Osteoblast (primary cell): Measurements from ENCODE around the gene ECT2L. TPM values are rescaled to one million over a fixed set of nuclear protein-coding genes. Genes with fewer than 3 reads are reported as not detected.

Experiments
- DNase-seq: peaks from one replicate; pipeline ENCODE4 v3.0.0; 2011; ENCODE audit warnings: low spot score, mixed read lengths; ENCODE audit not compliant: insufficient read length; ENCODE audit errors: missing footprints
- H2AFZ ChIP-seq: 2 replicates; pipeline ENCODE4 v1.6.0; 2011; ENCODE audit warnings: mild to moderate bottlenecking, low read length
- H3K27ac ChIP-seq: 2 replicates; pipeline ENCODE4 v1.5.1; 2011; ENCODE audit warnings: mild to moderate bottlenecking, low read depth, low read length, moderate library complexity
- H3K27me3 ChIP-seq: 2 replicates; pipeline ENCODE4 v1.6.0; 2012; ENCODE audit warnings: mild to moderate bottlenecking, control low read depth, inconsistent platforms, low read length, moderate library complexity; ENCODE audit not compliant: insufficient read depth
- H3K36me3 ChIP-seq: 2 replicates; pipeline ENCODE4 v1.5.1; 2011; ENCODE audit warnings: mild to moderate bottlenecking, low read length, control low read depth, moderate library complexity; ENCODE audit not compliant: insufficient read depth
- H3K4me1 ChIP-seq: 2 replicates; pipeline ENCODE4 v1.5.1; 2011; ENCODE audit warnings: mild to moderate bottlenecking, low read length, control low read depth, moderate library complexity; ENCODE audit not compliant: insufficient read depth
- H3K4me2 ChIP-seq: 2 replicates; pipeline ENCODE4 v1.6.0; 2011; ENCODE audit warnings: mild to moderate bottlenecking, low read length; ENCODE audit not compliant: insufficient read depth
- H3K4me3 ChIP-seq: fragments of 200-600 bp; sonication (generic); 3 replicates; pipeline ENCODE4 v1.5.1; 2012; ENCODE audit warnings: mild to moderate bottlenecking, low read length, inconsistent platforms; ENCODE audit not compliant: insufficient read depth
- H3K79me2 ChIP-seq: 2 replicates; pipeline ENCODE4 v1.6.0; 2012; ENCODE audit warnings: mild to moderate bottlenecking, low read length, control low read depth, inconsistent platforms; ENCODE audit not compliant: insufficient read depth
- H3K9me3 ChIP-seq: 2 replicates; pipeline ENCODE4 v1.5.1; 2011; ENCODE audit warnings: low read depth, low read length, control low read depth
- H4K20me1 ChIP-seq: 2 replicates; pipeline ENCODE4 v1.6.0; 2012; ENCODE audit warnings: mild to moderate bottlenecking, low read length, control low read depth; ENCODE audit not compliant: insufficient read depth
- total RNA-seq: library from RNA; depleted of rRNA; stranded (reverse); fragments of >200 nt; gene quantifications from 2 replicates; pipeline ENCODE4 v1.2.3, GENCODE V29; 2012
- TF ChIP-seq, protein P1 (sequence below): IDR thresholded peaks from 2 replicates; pipeline ENCODE4 v1.5.1; 2011; ENCODE audit warnings: mild to moderate bottlenecking, low read depth, low read length, moderate library complexity; ENCODE audit errors: extremely low read depth

Gene ECT2L
- total RNA-seq, 1 donor, result under 0.01 TPM

DNA sequence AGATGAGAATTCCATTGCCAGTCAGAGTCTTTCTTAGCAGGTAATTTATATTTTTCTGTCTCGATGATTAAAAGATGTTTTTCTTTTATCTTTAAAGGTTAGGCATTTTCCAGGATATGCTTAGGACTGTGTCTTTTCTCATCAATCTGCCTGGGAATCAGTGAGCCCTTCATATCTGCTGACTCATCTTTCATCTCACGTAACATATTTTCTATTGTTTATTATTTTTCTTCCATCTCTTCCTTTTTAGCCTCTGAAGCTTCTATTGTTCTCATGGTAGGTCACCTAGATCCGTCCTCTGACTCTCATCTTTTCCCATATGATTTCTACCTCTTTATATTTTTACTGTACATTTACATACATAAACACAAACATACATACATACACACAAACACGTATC, 13.6 kb upstream of the ECT2L start:
- TF ChIP-seq, protein P1, sequence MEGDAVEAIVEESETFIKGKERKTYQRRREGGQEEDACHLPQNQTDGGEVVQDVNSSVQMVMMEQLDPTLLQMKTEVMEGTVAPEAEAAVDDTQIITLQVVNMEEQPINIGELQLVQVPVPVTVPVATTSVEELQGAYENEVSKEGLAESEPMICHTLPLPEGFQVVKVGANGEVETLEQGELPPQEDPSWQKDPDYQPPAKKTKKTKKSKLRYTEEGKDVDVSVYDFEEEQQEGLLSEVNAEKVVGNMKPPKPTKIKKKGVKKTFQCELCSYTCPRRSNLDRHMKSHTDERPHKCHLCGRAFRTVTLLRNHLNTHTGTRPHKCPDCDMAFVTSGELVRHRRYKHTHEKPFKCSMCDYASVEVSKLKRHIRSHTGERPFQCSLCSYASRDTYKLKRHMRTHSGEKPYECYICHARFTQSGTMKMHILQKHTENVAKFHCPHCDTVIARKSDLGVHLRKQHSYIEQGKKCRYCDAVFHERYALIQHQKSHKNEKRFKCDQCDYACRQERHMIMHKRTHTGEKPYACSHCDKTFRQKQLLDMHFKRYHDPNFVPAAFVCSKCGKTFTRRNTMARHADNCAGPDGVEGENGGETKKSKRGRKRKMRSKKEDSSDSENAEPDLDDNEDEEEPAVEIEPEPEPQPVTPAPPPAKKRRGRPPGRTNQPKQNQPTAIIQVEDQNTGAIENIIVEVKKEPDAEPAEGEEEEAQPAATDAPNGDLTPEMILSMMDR, result no peak
- H3K4me1 ChIP-seq, result no peaks in the 10 kb centered on the region
- H3K4me2 ChIP-seq, result no peak overlapping the region
- peaks cover 9% of the 10 kb centered on the region for H3K36me3 ChIP-seq
- H3K27ac ChIP-seq, result no peak overlapping the region
- H3K27me3 ChIP-seq, result no peaks in the 10 kb centered on the region
- no peaks in the 10 kb centered on the region for H4K20me1 ChIP-seq
- no peak overlapping the region for H3K4me3 ChIP-seq
- H2AFZ ChIP-seq, result no peak overlapping the region
- DNase-seq, result no peak
- no peaks in the 10 kb centered on the region for H3K9me3 ChIP-seq
- no peaks in the 10 kb centered on the region for H3K79me2 ChIP-seq

DNA sequence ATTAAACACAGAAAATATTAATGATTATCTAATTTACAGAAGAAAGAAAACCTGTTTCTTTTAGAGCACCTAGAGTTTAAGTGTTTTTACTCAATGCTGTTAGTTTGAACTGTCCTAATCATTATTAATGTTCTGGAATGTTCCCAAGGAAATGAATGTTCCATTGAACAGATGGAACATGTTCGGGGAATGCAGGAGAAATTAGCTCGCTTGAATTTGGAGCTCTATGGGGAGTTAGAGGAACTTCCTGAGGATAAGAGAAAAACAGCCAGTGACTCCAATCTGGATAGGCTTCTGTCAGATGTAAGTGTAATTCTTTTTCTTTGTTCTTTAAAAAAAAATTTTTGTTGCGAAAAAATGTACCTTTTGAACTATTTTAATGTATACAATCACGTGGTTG, 10.8 kb upstream of the ECT2L start:
- no peaks in the 10 kb centered on the region for H4K20me1 ChIP-seq
- H3K4me1 ChIP-seq, result no peaks in the 10 kb centered on the region
- H3K4me2 ChIP-seq, result no peak overlapping the region
- no peak overlapping the region for H3K27ac ChIP-seq
- H3K9me3 ChIP-seq, result no peaks in the 10 kb centered on the region
- TF ChIP-seq, protein P1, result no peak
- H3K79me2 ChIP-seq, result no peaks in the 10 kb centered on the region
- no peak for DNase-seq
- no peak overlapping the region for H3K4me3 ChIP-seq
- no peaks in the 10 kb centered on the region for H3K27me3 ChIP-seq
- peaks cover 6% of the 10 kb centered on the region for H3K36me3 ChIP-seq
- H2AFZ ChIP-seq, result no peak overlapping the region

DNA sequence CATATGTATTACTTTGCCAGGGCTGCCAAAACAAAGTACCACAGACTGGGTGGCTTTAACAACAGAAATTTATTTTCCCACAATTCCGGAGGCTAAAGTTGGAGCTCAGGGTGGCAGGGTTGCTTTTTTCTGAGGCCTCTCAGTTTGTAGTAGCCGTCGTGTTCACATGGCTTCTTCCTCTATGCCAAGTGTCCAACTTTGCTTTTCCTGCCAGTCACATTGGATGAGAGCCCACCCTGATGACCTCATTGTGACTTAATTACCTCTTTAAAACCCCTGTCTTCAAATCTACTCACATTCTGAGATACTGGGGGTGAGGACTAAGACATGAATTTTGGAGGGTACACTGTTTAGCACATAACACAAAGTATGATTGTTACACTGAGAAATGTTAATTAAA, 9.9 kb upstream of the ECT2L start:
- TF ChIP-seq, protein P1, result no peak
- Histone ChIP-seq H3K27me3 (no peaks in the 10 kb centered on the region), H3K4me3 (no peak overlapping the region), H3K79me2 (no peaks in the 10 kb centered on the region), H3K4me2 (no peak overlapping the region), H4K20me1 (no peaks in the 10 kb centered on the region), H3K9me3 (no peaks in the 10 kb centered on the region), H3K36me3 (peaks cover 6% of the 10 kb centered on the region), H3K27ac (no peak overlapping the region), H2AFZ (no peak overlapping the region), H3K4me1 (no peaks in the 10 kb centered on the region)
- DNase-seq, result no peak

DNA sequence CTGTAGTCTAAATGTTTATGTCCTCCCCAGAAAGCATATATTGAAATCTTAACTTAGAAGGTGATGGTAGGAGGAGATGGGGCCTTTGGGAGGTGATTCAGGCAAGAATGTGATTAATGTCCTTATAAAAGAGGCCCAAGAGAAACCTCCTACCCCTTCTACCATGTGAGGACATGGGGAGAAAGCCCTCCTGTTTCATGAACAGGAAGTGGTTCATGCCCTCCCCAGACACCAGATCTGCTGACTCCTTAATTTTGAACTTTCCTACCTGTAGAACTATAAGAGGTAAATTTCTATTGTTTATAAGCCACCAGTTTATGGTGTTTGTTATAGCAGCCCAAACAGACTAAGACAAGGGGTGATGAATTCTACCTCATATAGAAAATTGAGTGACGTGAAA, 8.7 kb upstream of the ECT2L start:
- Histone ChIP-seq H4K20me1 (no peaks in the 10 kb centered on the region), H3K4me3 (no peak overlapping the region), H3K79me2 (no peaks in the 10 kb centered on the region), H3K4me1 (no peaks in the 10 kb centered on the region), H3K27ac (no peak overlapping the region), H3K9me3 (no peaks in the 10 kb centered on the region), H3K36me3 (peaks cover 6% of the 10 kb centered on the region), H2AFZ (no peak overlapping the region), H3K27me3 (no peaks in the 10 kb centered on the region), H3K4me2 (no peak overlapping the region)
- DNase-seq, result no peak
- TF ChIP-seq, protein P1, result no peak
